A673 (cell line): ENCODE results near the gene FAM98C.

ENCODE experiments used
- EZH2 ChIP-seq: fragments of 200-600 bp; sonication (generic); IDR thresholded peaks from 2 replicates; pipeline ENCODE4 v1.6.1; 2017; ENCODE audit warnings: borderline replicate concordance, low read depth, mild to moderate bottlenecking, mixed read lengths, antibody characterized with exemption, low read length; ENCODE audit not compliant: poor library complexity, severe bottlenecking
- TF ChIP-seq, protein P1 (sequence below): fragments of 300-800, 200-600 bp; sonication (generic); conservative IDR thresholded peaks from 2 replicates; pipeline ENCODE4 v1.5.1; 2017; ENCODE audit warnings: low read depth, mild to moderate bottlenecking, antibody characterized with exemption, low read length, moderate library complexity, mixed read lengths

DNA sequence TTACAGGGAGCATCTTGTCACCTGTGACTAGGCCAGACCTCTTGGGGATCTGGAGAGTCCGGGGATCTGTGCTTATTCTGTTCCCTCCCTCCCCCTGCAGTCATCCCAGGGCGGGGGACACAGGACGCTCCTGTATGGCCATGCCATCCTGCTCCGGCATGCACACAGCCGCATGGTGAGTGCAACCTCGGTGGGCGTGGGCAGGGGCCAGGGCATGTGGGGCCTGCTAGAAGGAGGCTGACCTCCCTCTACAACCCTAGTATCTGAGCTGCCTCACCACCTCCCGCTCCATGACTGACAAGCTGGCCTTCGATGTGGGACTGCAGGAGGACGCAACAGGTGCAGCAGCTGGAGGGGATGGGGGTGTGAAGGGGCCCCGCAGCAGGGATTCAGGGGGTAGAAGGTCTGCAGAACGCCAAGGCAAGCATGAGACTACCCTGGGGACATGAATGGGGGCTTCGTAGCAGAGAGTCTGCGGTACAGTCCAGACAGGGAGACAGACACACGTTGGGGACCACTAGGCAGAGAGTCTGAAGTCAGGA lies 40.6 kb downstream of the FAM98C start:
- TF ChIP-seq EZH2: no peak
- TF ChIP-seq, protein P1, sequence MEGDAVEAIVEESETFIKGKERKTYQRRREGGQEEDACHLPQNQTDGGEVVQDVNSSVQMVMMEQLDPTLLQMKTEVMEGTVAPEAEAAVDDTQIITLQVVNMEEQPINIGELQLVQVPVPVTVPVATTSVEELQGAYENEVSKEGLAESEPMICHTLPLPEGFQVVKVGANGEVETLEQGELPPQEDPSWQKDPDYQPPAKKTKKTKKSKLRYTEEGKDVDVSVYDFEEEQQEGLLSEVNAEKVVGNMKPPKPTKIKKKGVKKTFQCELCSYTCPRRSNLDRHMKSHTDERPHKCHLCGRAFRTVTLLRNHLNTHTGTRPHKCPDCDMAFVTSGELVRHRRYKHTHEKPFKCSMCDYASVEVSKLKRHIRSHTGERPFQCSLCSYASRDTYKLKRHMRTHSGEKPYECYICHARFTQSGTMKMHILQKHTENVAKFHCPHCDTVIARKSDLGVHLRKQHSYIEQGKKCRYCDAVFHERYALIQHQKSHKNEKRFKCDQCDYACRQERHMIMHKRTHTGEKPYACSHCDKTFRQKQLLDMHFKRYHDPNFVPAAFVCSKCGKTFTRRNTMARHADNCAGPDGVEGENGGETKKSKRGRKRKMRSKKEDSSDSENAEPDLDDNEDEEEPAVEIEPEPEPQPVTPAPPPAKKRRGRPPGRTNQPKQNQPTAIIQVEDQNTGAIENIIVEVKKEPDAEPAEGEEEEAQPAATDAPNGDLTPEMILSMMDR: no peak
